HCT116 (cell line): ENCODE measurements around the gene LMOD3. TPM values are rescaled to one million over a fixed set of nuclear protein-coding genes. Genes with fewer than 3 reads are reported as not detected.

Source experiments
- ATAC-seq: fragments of 200-7000 bp; cut with Tn5 transposase; 2 replicates; pipeline ENCODE4 v1.9.1; 2020; ENCODE audit warnings: mild to moderate bottlenecking, moderate library complexity
- BruUV-seq: library from RNA; stranded (reverse); fragments of 400-500 nt; replicated peaks from 2 replicates; lab custom pipeline; 2021; lab: Mats Ljungman, UMichigan
- CTCF ChIA-PET: fragments of 300-600 bp; sonication (Branson Sonifier 250); formaldehyde crosslinking; loops from one replicate; lab custom pipeline; 2021; ENCODE audit warnings: antibody characterized with exemption; lab: Charles Lee
- POLR2A ChIA-PET: fragments of 300-600, 350-600 bp; sonication (Branson Sonifier 250); formaldehyde crosslinking; loops from one replicate; lab custom pipeline; 2021; ENCODE audit warnings: antibody characterized with exemption; lab: Charles Lee
- RAD21 ChIA-PET, 2 experiments: fragments of 300-600 bp; sonication (Branson Sonifier 250); formaldehyde crosslinking; loops; one replicate each; lab custom pipeline; 2023; ENCODE audit warnings: low total read pairs in 2 of 2; ENCODE audit not compliant: uncharacterized antibody in 2 of 2, unreplicated experiment in 2 of 2, low non-redundant PET in 1 of 2; lab: Charles Lee
- DNase-seq: peaks from one replicate; pipeline ENCODE4 v3.0.0-alpha.2; 2010; ENCODE audit warnings: low read depth, low spot score
- H2AFZ ChIP-seq: fragments of 200-600 bp; shearing (Covaris generic), sonication (generic); 2 replicates; pipeline ENCODE4 v1.6.1; 2017; ENCODE audit warnings: low read depth, mixed run types, mixed read lengths, antibody characterized with exemption, low read length; ENCODE audit not compliant: poor library complexity, severe bottlenecking
- H3K27ac ChIP-seq: 2 replicates; pipeline ENCODE4 v1.5.1; 2012; ENCODE audit warnings: low read depth, low read length
- H3K27me3 ChIP-seq: fragments of 200-600 bp; sonication (generic); 2 replicates; pipeline ENCODE4 v1.6.1; 2016; ENCODE audit warnings: mixed run types, low read length, mixed read lengths; ENCODE audit not compliant: insufficient read depth
- H3K36me3 ChIP-seq, 2 experiments: fragments of 200-500 bp in 1 of 2; fragments of 200-600 bp in 1 of 2; sonication (Bioruptor generic) in 1 of 2; sonication (generic) in 1 of 2; 2 replicates each; pipeline versions ENCODE4 v1.5.1 to v1.6.1; 2014 to 2016; ENCODE audit warnings: low read length in 2 of 2, inconsistent platforms in 1 of 2, mixed read lengths in 1 of 2, mixed run types in 1 of 2; ENCODE audit not compliant: insufficient read depth in 2 of 2, control insufficient read depth in 1 of 2
- H3K4me1 ChIP-seq, 2 experiments: fragments of 200-600 bp in 1 of 2; sonication (generic) in 1 of 2; 2 replicates each; pipeline versions ENCODE4 v1.5.1 to v1.6.1; 2012 to 2017; ENCODE audit warnings: low read length in 2 of 2, inconsistent platforms in 1 of 2, mild to moderate bottlenecking in 1 of 2, mixed read lengths in 1 of 2, mixed run types in 1 of 2, moderate library complexity in 1 of 2; ENCODE audit not compliant: insufficient read depth in 2 of 2, control insufficient read depth in 1 of 2
- H3K4me2 ChIP-seq: fragments of 200-600 bp; sonication (generic); 2 replicates; pipeline ENCODE4 v1.6.1; 2017; ENCODE audit warnings: mixed run types, low read length, mixed read lengths
- H3K4me3 ChIP-seq, 2 experiments: fragments of 200-600 bp in 1 of 2; sonication (generic) in 1 of 2; replicated peaks in 1 of 2; 2 replicates each; pipeline ENCODE4 v1.5.1; 2011 to 2016; ENCODE audit warnings: low read length in 2 of 2, control low read depth in 1 of 2, low read depth in 1 of 2, mild to moderate bottlenecking in 1 of 2, mixed read lengths in 1 of 2, mixed run types in 1 of 2
- H3K79me2 ChIP-seq: fragments of 200-600 bp; sonication (generic); 2 replicates; pipeline ENCODE4 v1.6.1; 2017; ENCODE audit warnings: mild to moderate bottlenecking, mixed run types, low read length, moderate library complexity, mixed read lengths; ENCODE audit not compliant: insufficient read depth
- H3K9ac ChIP-seq: fragments of 200-600 bp; sonication (generic); 2 replicates; pipeline ENCODE4 v1.6.1; 2016; ENCODE audit warnings: low read length, mixed read lengths
- H3K9me2 ChIP-seq: fragments of 200-600 bp; sonication (generic), shearing (Covaris generic); 2 replicates; pipeline ENCODE4 v1.6.1; 2017; ENCODE audit warnings: mixed run types, mild to moderate bottlenecking, moderate library complexity; ENCODE audit not compliant: insufficient read depth
- H3K9me3 ChIP-seq, 2 experiments: fragments of 200-500 bp in 1 of 2; fragments of 200-600 bp in 1 of 2; sonication (Bioruptor generic) in 1 of 2; sonication (generic) in 1 of 2; 2 replicates each; pipeline ENCODE4 v1.6.1; 2014 to 2017; ENCODE audit warnings: low read length in 2 of 2, mixed read lengths in 2 of 2, inconsistent platforms in 1 of 2, low read depth in 1 of 2, mild to moderate bottlenecking in 1 of 2, mixed run types in 1 of 2, moderate library complexity in 1 of 2; ENCODE audit not compliant: control insufficient read depth in 1 of 2, insufficient read depth in 1 of 2
- H4K20me1 ChIP-seq: fragments of 200-600 bp; sonication (generic), shearing (Covaris generic); 2 replicates; pipeline ENCODE4 v1.6.1; 2017; ENCODE audit warnings: mixed run types, mild to moderate bottlenecking, moderate library complexity; ENCODE audit not compliant: insufficient read depth
- ELF1 ChIP-seq: IDR thresholded peaks from 2 replicates; pipeline ENCODE4 v1.6.1; 2012; ENCODE audit warnings: low read depth, borderline replicate concordance
- EZH2phosphoT487 ChIP-seq: fragments of 200-600 bp; IDR thresholded peaks from 2 replicates; pipeline ENCODE4 v1.6.1; 2018; ENCODE audit warnings: antibody characterized with exemption, borderline replicate concordance
- FOSL1 ChIP-seq: IDR thresholded peaks from 2 replicates; pipeline ENCODE4 v1.6.1; 2012; ENCODE audit warnings: low read depth
- MAX ChIP-seq: IDR thresholded peaks from 2 replicates; pipeline ENCODE4 v1.6.1; 2012
- POLR2A ChIP-seq: IDR thresholded peaks from 2 replicates; pipeline ENCODE4 v1.7.0; 2011; ENCODE audit warnings: borderline replicate concordance; ENCODE audit not compliant: insufficient read depth, insufficient read length; ENCODE audit errors: extremely low read depth
- POLR2AphosphoS5 ChIP-seq: IDR thresholded peaks from 2 replicates; pipeline ENCODE4 v1.6.1; 2011; ENCODE audit warnings: mild to moderate bottlenecking, low read depth, low read length, moderate library complexity
- RAD21 ChIP-seq: IDR thresholded peaks from 2 replicates; pipeline ENCODE4 v1.6.1; 2012; ENCODE audit warnings: low read depth, mild to moderate bottlenecking
- REST ChIP-seq: IDR thresholded peaks from 2 replicates; pipeline ENCODE4 v1.6.1; 2012; ENCODE audit warnings: low read depth
- SIN3A ChIP-seq: IDR thresholded peaks from 2 replicates; pipeline ENCODE4 v1.6.1; 2012; ENCODE audit warnings: low read depth
- SRF ChIP-seq: IDR thresholded peaks from 2 replicates; pipeline ENCODE4 v1.6.1; 2012; ENCODE audit warnings: low read depth
- ZBTB33 ChIP-seq: IDR thresholded peaks from 2 replicates; pipeline ENCODE4 v1.6.1; 2011; ENCODE audit warnings: mild to moderate bottlenecking, low read length, moderate library complexity; ENCODE audit not compliant: insufficient replicate concordance; ENCODE audit errors: extremely low read depth
- ZFX ChIP-seq: fragments of 450-650 bp; IDR thresholded peaks from 2 replicates; pipeline ENCODE4 v1.6.1; 2017
- intact Hi-C: fragments of 100-400 bp; cut with micrococcal nuclease; formaldehyde crosslinking; loops from 2 replicates; pipeline ENCODE4 v1.10.0; 2022
- total RNA-seq: library from RNA; stranded (reverse); gene quantifications from one replicate; pipeline ENCODE4 v1.2.1, GENCODE V29; 2021; ENCODE audit not compliant: unreplicated experiment

The LMOD3 gene
- total RNA-seq, 1 experiment from 2014 or later = not detected

- Histone ChIP-seq H3K4me2 (no peak overlapping the region), H3K9me3 (no peaks in the 10 kb centered on the region), H3K4me3 (no peak overlapping the region), H3K4me1 (peaks cover 0 to 8% of the 10 kb centered on the region in 2 experiments; a peak in 2 of 4 replicates), H3K9ac (no peak overlapping the region), H3K79me2 (no peaks in the 10 kb centered on the region), H2AFZ (no peak overlapping the region), H3K36me3 (peaks cover 13 to 23% of the 10 kb centered on the region in 2 experiments; a peak in 3 of 4 replicates), H4K20me1 (no peaks in the 10 kb centered on the region), H3K27ac (no peak overlapping the region), H3K27me3 (no peaks in the 10 kb centered on the region), H3K9me2 (no peaks in the 10 kb centered on the region)
- ChIA-PET POLR2A (no interaction called here), CTCF (no interaction called here), RAD21 (no interaction called here)
- ATAC-seq (no peak), DNase-seq (no peak)
- intact Hi-C loops = no loop called here
- BruUV-seq = no TSS peak
- TF ChIP-seq FOSL1 (no peak), POLR2A (no peak)
These were observed 57.0 kb downstream of the LMOD3 start for GRCh38 chr3:69065318-69065964.

GRCh38 chr3:69063636-69064035, 58.8 kb downstream of the LMOD3 start:
- CTCF ChIA-PET = no interaction called here
- no peak for DNase-seq
- Histone ChIP-seq H3K4me3 (no peak overlapping the region), H3K79me2 (no peaks in the 10 kb centered on the region), H3K9me3 (no peaks in the 10 kb centered on the region), H2AFZ (no peak overlapping the region), H3K27ac (no peak overlapping the region), H3K27me3 (no peaks in the 10 kb centered on the region), H3K9me2 (no peaks in the 10 kb centered on the region), H3K9ac (no peak overlapping the region), H3K4me2 (no peak overlapping the region), H4K20me1 (no peaks in the 10 kb centered on the region), H3K36me3 (peaks cover 18 to 26% of the 10 kb centered on the region in 2 experiments; a peak in 3 of 4 replicates), H3K4me1 (no peaks in the 10 kb centered on the region)
- no peak for ATAC-seq
- POLR2A ChIA-PET = interaction anchor here (1.1 kb wide), 1 partner anchor 11 kb away, joined by 3 read pairs; the partner anchor contains the start of gene TMF1
- no TSS peak for BruUV-seq
- RAD21 ChIA-PET = no interaction called here
- intact Hi-C loops = no loop called here
- no peak for TF ChIP-seq REST
- TF ChIP-seq EZH2phosphoT487 = no peak
- TF ChIP-seq POLR2A = no peak
- TF ChIP-seq FOSL1 = no peak
- TF ChIP-seq ELF1 = no peak
- no peak for TF ChIP-seq ZBTB33
- TF ChIP-seq ZFX = no peak
- no peak for TF ChIP-seq MAX
- no peak for TF ChIP-seq POLR2AphosphoS5
- TF ChIP-seq RAD21 = no peak
- no peak for TF ChIP-seq SIN3A
- no peak for TF ChIP-seq SRF
